HepG2 (cell line): Measurements from ENCODE around the gene ACOT13. TPM values are rescaled to one million over a fixed set of nuclear protein-coding genes. Genes with fewer than 3 reads are reported as not detected.

Experiments used
- CSRNP1 ChIP-seq: sonication (generic); formaldehyde crosslinking; IDR thresholded peaks from 2 replicates; pipeline ENCODE4 v1.8.1; 2023; ENCODE audit warnings: mild to moderate bottlenecking, missing genetic modification reagents
- GZF1 ChIP-seq: sonication (generic); formaldehyde crosslinking; IDR thresholded peaks from 2 replicates; pipeline ENCODE4 v1.5.1; 2020; ENCODE audit warnings: mild to moderate bottlenecking, missing genetic modification reagents
- HIVEP1 ChIP-seq: sonication (generic); formaldehyde crosslinking; IDR thresholded peaks from 2 replicates; pipeline ENCODE4 v1.4.0; 2020; ENCODE audit warnings: mild to moderate bottlenecking, missing genetic modification reagents
- HMGA1 ChIP-seq: sonication (generic); formaldehyde crosslinking; conservative IDR thresholded peaks from 2 replicates; pipeline ENCODE4 v1.4.0; 2020; ENCODE audit warnings: missing genetic modification reagents
- SP4 ChIP-seq: sonication (generic); formaldehyde crosslinking; IDR thresholded peaks from 2 replicates; pipeline ENCODE4 v1.8.1; 2023; ENCODE audit warnings: mild to moderate bottlenecking, missing genetic modification reagents
- ZNF264 ChIP-seq: sonication (generic); formaldehyde crosslinking; IDR thresholded peaks from 2 replicates; pipeline ENCODE4 v1.4.0; 2020; ENCODE audit warnings: missing genetic modification reagents
- ZNF496 ChIP-seq: sonication (generic); formaldehyde crosslinking; IDR thresholded peaks from 2 replicates; pipeline ENCODE4 v1.8.1; 2023; ENCODE audit warnings: mild to moderate bottlenecking, moderate library complexity, missing genetic modification reagents; ENCODE audit not compliant: insufficient replicate concordance
- polyA plus RNA-seq, 8 experiments: library from polyadenylated mRNA; depleted of rRNA in 3 of 8; stranded (reverse) in 7 of 8; unstranded in 1 of 8; fragments of >200 nt; fragmentation: Illumina TruSeq in 4 of 8; extraction: Trizol in 4 of 8; gene quantifications; 2 replicates each; pipeline versions ENCODE4 v1.2.1 to v1.2.3, GENCODE V29; 2011 to 2016; ENCODE audit warnings: low read depth in 4 of 8, missing spikeins in 1 of 8, mixed read lengths in 1 of 8; ENCODE audit not compliant: insufficient read depth in 1 of 8
- total RNA-seq, 5 experiments: library from RNA; depleted of rRNA; stranded (reverse); fragments of >200 nt; fragmentation: Illumina TruSeq; extraction: Trizol; gene quantifications; 2 replicates each; pipeline ENCODE4 v1.2.3, GENCODE V29; 2016; ENCODE audit warnings: low read depth in 1 of 5
- TF ChIP-seq, protein P1 (sequence below): sonication (generic); formaldehyde crosslinking; IDR thresholded peaks from 2 replicates; pipeline ENCODE4 v1.5.1; 2020; ENCODE audit warnings: missing genetic modification reagents, mild to moderate bottlenecking, borderline replicate concordance

ACOT13 gene
- total and polyA plus RNA-seq, 2 of the 13 experiments (the other 11 are each of a cell fraction or from before 2014, with no cell fraction given): 31.5 to 45.1 TPM

GRCh38 chr6:24621626-24622289, 45.1 kb upstream of the ACOT13 start (continued):
- TF ChIP-seq ZNF496 (CRISPR knock-in tag): no peak
- no peak for TF ChIP-seq HIVEP1 (CRISPR knock-in tag)
- TF ChIP-seq SP4 (CRISPR knock-in tag): no peak
- TF ChIP-seq, protein P1, sequence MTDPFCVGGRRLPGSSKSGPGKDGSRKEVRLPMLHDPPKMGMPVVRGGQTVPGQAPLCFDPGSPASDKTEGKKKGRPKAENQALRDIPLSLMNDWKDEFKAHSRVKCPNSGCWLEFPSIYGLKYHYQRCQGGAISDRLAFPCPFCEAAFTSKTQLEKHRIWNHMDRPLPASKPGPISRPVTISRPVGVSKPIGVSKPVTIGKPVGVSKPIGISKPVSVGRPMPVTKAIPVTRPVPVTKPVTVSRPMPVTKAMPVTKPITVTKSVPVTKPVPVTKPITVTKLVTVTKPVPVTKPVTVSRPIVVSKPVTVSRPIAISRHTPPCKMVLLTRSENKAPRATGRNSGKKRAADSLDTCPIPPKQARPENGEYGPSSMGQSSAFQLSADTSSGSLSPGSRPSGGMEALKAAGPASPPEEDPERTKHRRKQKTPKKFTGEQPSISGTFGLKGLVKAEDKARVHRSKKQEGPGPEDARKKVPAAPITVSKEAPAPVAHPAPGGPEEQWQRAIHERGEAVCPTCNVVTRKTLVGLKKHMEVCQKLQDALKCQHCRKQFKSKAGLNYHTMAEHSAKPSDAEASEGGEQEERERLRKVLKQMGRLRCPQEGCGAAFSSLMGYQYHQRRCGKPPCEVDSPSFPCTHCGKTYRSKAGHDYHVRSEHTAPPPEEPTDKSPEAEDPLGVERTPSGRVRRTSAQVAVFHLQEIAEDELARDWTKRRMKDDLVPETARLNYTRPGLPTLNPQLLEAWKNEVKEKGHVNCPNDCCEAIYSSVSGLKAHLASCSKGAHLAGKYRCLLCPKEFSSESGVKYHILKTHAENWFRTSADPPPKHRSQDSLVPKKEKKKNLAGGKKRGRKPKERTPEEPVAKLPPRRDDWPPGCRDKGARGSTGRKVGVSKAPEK (CRISPR knock-in tag): no peak
- no peak for TF ChIP-seq ZNF264
- no peak for TF ChIP-seq HMGA1 (CRISPR knock-in tag)
- no peak for TF ChIP-seq GZF1 (CRISPR knock-in tag)
- no peak for TF ChIP-seq CSRNP1
